22Rv1 (cell line): ENCODE results near the gene MSI1.

Experiments used
- ZFX ChIP-seq: fragments of 450-650 bp; IDR thresholded peaks from 2 replicates; pipeline ENCODE4 v1.6.1; 2017; ENCODE audit warnings: antibody characterized with exemption, borderline replicate concordance
- TF ChIP-seq, protein P1 (sequence below): fragments of 450-650 bp; IDR thresholded peaks from 2 replicates; pipeline ENCODE4 v1.5.1; 2017; ENCODE audit warnings: mild to moderate bottlenecking

GRCh38 chr12:120339256-120339655 lies 29.7 kb downstream of the MSI1 start:
- TF ChIP-seq, protein P1, sequence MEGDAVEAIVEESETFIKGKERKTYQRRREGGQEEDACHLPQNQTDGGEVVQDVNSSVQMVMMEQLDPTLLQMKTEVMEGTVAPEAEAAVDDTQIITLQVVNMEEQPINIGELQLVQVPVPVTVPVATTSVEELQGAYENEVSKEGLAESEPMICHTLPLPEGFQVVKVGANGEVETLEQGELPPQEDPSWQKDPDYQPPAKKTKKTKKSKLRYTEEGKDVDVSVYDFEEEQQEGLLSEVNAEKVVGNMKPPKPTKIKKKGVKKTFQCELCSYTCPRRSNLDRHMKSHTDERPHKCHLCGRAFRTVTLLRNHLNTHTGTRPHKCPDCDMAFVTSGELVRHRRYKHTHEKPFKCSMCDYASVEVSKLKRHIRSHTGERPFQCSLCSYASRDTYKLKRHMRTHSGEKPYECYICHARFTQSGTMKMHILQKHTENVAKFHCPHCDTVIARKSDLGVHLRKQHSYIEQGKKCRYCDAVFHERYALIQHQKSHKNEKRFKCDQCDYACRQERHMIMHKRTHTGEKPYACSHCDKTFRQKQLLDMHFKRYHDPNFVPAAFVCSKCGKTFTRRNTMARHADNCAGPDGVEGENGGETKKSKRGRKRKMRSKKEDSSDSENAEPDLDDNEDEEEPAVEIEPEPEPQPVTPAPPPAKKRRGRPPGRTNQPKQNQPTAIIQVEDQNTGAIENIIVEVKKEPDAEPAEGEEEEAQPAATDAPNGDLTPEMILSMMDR, result no peak
- TF ChIP-seq ZFX, result no peak
